Spleen (tissue), 11 donors: ENCODE measurements around the gene CHST8. TPM values are rescaled to one million over a fixed set of nuclear protein-coding genes. Genes with fewer than 3 reads are reported as not detected.

Experiments
- DNase-seq: peaks from one replicate; pipeline ENCODE4 v3.0.0-alpha.2; 2020
- H3K27ac ChIP-seq, 8 donors: fragments of 200-600 bp; sonication (generic) in 7 of 8; 1 replicate in 4 of 8; 2 replicates in 4 of 8; pipeline versions ENCODE4 v1.5.0 to v1.8.0; 2016 to 2021; ENCODE audit warnings: inconsistent platforms in 4 of 8, mild to moderate bottlenecking in 4 of 8, moderate library complexity in 1 of 8
- H3K27me3 ChIP-seq, 7 donors: fragments of 200-600 bp; sonication (generic) in 6 of 7; replicated peaks in 1 of 7; 1 replicate in 4 of 7; 2 replicates in 3 of 7; pipeline versions ENCODE4 v1.5.0 to v1.8.0; 2016 to 2021; ENCODE audit warnings: inconsistent platforms in 3 of 7, mild to moderate bottlenecking in 1 of 7
- H3K36me3 ChIP-seq, 6 donors: fragments of 200-600 bp; sonication (generic) in 5 of 6; 1 replicate in 4 of 6; 2 replicates in 2 of 6; pipeline versions ENCODE4 v1.5.0 to v1.8.0; 2016 to 2021; ENCODE audit warnings: inconsistent platforms in 2 of 6
- H3K4me1 ChIP-seq, 6 donors: fragments of 200-600 bp; sonication (generic) in 5 of 6; 1 replicate in 3 of 6; 2 replicates in 3 of 6; pipeline versions ENCODE4 v1.5.0 to v1.8.0; 2016 to 2021; ENCODE audit warnings: inconsistent platforms in 3 of 6
- H3K4me3 ChIP-seq, 8 donors: fragments of 200-600 bp; sonication (generic) in 7 of 8; 1 replicate in 4 of 8; 2 replicates in 4 of 8; pipeline versions ENCODE4 v1.5.0 to v1.8.0; 2016 to 2021; ENCODE audit warnings: inconsistent platforms in 4 of 8, mild to moderate bottlenecking in 4 of 8, moderate library complexity in 2 of 8
- H3K9me3 ChIP-seq, 8 donors: fragments of 200-600 bp; sonication (generic) in 7 of 8; 1 replicate in 4 of 8; 2 replicates in 4 of 8; pipeline versions ENCODE4 v1.5.0 to v1.8.0; 2016 to 2021; ENCODE audit warnings: inconsistent platforms in 4 of 8
- CTCF ChIP-seq, 11 experiments: fragments of 200-600 bp in 7 of 11; fragments of 450-650 bp in 4 of 11; sonication (generic) in 4 of 11; IDR thresholded peaks in 8 of 11; conservative IDR thresholded peaks in 3 of 11; 1 replicate in 7 of 11; 2 replicates in 4 of 11; pipeline versions ENCODE4 v1.4.0 to v1.8.0; 2016 to 2021; ENCODE audit warnings: antibody characterized with exemption in 11 of 11, inconsistent platforms in 4 of 11, mild to moderate bottlenecking in 1 of 11
- POLR2A ChIP-seq, 3 donors: fragments of 450-650 bp; IDR thresholded peaks; one replicate each; pipeline ENCODE4 v1.5.1; 2017; ENCODE audit warnings: antibody characterized with exemption in 3 of 3, mild to moderate bottlenecking in 1 of 3
- POLR2AphosphoS5 ChIP-seq, 3 donors: sonication (generic); formaldehyde crosslinking; IDR thresholded peaks; one replicate each; pipeline ENCODE4 v1.5.1; 2017; ENCODE audit warnings: antibody characterized with exemption in 3 of 3
- WGBS, 5 donors: extraction: QIAGEN DNeasy Blood & Tissue Kit in 3 of 5; methylation state at CpG; one replicate each; pipeline versions ENCODE4 v1.1.5 to v1.1.7; 2013 to 2018; 5-methylcytosine and 5-hydroxymethylcytosine counted together
- intact Hi-C: fragments of 100-400 bp; cut with DNase I; formaldehyde crosslinking; loops from one replicate; pipeline ENCODE4 v1.15.0; 2023; ENCODE audit warnings: low total_unique reads
- polyA plus RNA-seq, 3 donors: library from polyadenylated mRNA; stranded (reverse); fragments of 200-250 nt; gene quantifications; one replicate each; pipeline ENCODE4 v1.2.1, GENCODE V29; 2013
- total RNA-seq, 7 donors: library from RNA; depleted of rRNA in 3 of 7; stranded (reverse); fragments of >200 nt in 3 of 7; fragmentation: NEBNext Ultra II Directional in 4 of 7; extraction: Animal tissue kit (Norgen Biotek cat#: 25700) in 4 of 7; gene quantifications; one replicate each; pipeline versions ENCODE4 v1.1.0 to v1.2.1, GENCODE V29; 2016 to 2021
- donor health status: healthy with polysubstance abuse.
- donor health status: DM: no; HTN: no; CAD: no; lungs with moderate emphysema.
- donor health status: DM: no; HTN: no; CAD: no.
- donor health status: Bipolar disorder and iron deficiency.
- donor health status: healthy.
- donor health status: DM: no; HTN: no; CAD: no.
- donor health status: DM: yes; HTN: yes; CAD: no.

The CHST8 gene
- total and polyA plus RNA-seq, 10 donors: 0.43 to 4.0 (median 1.6) TPM

GRCh38 chr19:33621065-33621785 lies 528 bp upstream of the CHST8 start:
- Histone ChIP-seq H3K4me3 (peak overlapping the region in 6 of 8 donors; percentile 10 to 67 (median 56)), H3K4me1 (peaks cover 0 to 25% (median 16%) of the 10 kb centered on the region in 6 donors), H3K27ac (no peak overlapping the region), H3K27me3 (peaks cover 0 to 97% (median 43%) of the 10 kb centered on the region in 7 donors), H3K9me3 (no peaks in the 10 kb centered on the region), H3K36me3 (no peaks in the 10 kb centered on the region)
- intact Hi-C loops: no loop called here
- WGBS, 5 donors: 15 to 23% (median 20%) methylated on average over 47 to 60 of the region's 60 CpGs
- peak; percentile 67 for DNase-seq
- TF ChIP-seq POLR2A (IDR thresholded peaks at IDR 0.05) (no peak), CTCF (IDR thresholded peaks at IDR 0.05 in 8 of 11, conservative IDR thresholded peaks at IDR 0.05 in 3 of 11) (no peak), POLR2AphosphoS5 (IDR thresholded peaks at IDR 0.05) (no peak)

DNA sequence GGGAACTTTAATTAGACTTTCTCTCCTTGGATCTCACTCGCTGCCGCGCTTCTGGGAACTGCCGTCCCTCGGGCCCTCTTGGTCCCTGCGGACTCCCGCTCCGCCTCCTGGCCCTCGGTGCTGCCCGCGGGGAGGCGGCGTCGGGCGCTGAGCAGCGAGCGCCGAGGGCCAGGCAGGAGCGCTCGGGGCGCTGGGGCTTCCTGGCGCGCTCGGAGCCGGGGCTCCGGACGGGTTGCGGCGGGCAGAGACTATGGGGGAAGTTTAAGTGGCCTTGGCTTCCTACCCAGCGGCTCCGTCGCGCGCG lies 704 bp downstream of the CHST8 start:
- Histone ChIP-seq H3K27me3 (peaks cover 0 to 94% (median 41%) of the 10 kb centered on the region in 7 donors), H3K36me3 (no peaks in the 10 kb centered on the region), H3K4me1 (peaks cover 0 to 25% (median 16%) of the 10 kb centered on the region in 6 donors), H3K27ac (peak overlapping the region in 1 of 8 donors; percentile 46), H3K4me3 (peak overlapping the region; percentile 38 to 67 (median 52)), H3K9me3 (no peaks in the 10 kb centered on the region)
- no peak for TF ChIP-seq CTCF (IDR thresholded peaks at IDR 0.05 in 8 of 11, conservative IDR thresholded peaks at IDR 0.05 in 3 of 11)
- TF ChIP-seq POLR2AphosphoS5 (IDR thresholded peaks at IDR 0.05): no peak
- no peak for TF ChIP-seq POLR2A (IDR thresholded peaks at IDR 0.05)
- 0 to 7% (median 1%) methylated on average over 10 to 35 of the region's 35 CpGs for WGBS, 5 donors
- DNase-seq: no peak
- intact Hi-C loops: no loop called here

DNA sequence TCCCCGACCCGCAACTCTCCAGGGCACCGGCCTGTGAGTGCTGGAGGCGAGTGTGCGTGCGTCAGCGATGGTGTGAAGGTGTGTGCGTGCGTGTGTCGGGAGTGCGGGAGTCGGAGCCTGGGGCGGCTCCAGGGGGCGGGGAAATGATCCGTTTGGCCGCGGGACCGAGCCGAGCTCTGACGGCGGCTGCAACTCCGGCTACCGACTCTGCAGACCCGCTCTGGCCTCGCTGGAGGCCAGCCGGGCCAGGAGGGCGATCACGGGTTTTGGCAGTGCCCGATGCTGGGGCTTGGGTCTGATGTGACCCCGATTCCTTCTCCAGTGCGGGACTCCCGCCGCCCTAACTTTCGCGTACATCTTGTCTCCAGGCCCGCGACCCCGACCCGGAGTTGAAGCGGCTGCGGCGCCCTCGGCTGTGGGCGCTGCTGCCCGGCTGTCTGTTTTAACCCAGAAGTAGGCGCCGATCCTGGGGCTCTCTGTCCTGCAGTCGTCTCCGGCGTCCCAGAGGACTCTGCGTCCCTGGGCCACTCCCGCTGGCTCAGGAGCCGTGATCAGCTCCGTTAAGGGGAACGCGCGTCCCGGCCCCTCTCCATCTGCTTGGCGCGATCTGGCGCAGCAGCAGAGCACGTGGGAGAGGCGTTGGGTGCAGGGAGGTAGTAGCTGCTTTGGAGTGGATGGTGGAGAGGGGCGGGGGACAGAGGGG lies 1.2 kb downstream of the CHST8 start:
- TF ChIP-seq CTCF (IDR thresholded peaks at IDR 0.05 in 8 of 11, conservative IDR thresholded peaks at IDR 0.05 in 3 of 11) (no peak), POLR2A (IDR thresholded peaks at IDR 0.05) (no peak), POLR2AphosphoS5 (IDR thresholded peaks at IDR 0.05) (no peak)
- Histone ChIP-seq H3K36me3 (no peaks in the 10 kb centered on the region), H3K9me3 (no peaks in the 10 kb centered on the region), H3K4me3 (peak overlapping the region; percentile 38 to 67 (median 52)), H3K27me3 (peaks cover 0 to 93% (median 41%) of the 10 kb centered on the region in 7 donors), H3K27ac (no peak overlapping the region), H3K4me1 (peaks cover 0 to 25% (median 16%) of the 10 kb centered on the region in 6 donors)
- WGBS, 5 donors: 0 to 4% (median 3%) methylated on average over 2 to 64 of the region's 64 CpGs
- intact Hi-C loops: no loop called here
- DNase-seq: no peak

DNA sequence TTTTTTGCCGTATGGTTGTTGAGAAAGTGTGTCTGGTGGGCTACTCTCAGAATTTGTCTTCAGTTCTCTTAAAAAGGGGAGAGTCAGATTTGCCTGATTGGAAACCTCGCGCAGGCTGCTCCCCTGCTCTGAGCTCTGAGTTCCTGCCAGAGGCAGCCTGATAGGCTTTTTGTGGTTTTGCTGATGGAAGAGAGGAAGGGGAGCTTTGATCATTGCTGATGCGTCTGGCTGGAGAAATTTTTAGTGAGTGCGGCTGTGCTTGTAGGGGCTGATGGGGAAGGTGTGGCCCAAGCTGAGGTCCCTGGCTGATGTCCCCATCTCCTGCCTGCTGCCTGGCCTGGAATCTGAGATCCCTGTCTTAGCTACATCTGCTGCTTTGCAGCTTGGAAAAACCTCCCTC lies 2.8 kb downstream of the CHST8 start:
- H3K9me3 ChIP-seq: no peaks in the 10 kb centered on the region
- intact Hi-C loops: no loop called here
- H3K4me1 ChIP-seq: peaks cover 0 to 25% (median 16%) of the 10 kb centered on the region in 6 donors
- DNase-seq: no peak
- 16 to 44% (median 30%) methylated on average over 5 of the region's 5 CpGs for WGBS, 5 donors
- H3K27ac ChIP-seq: no peak overlapping the region
- peaks cover 0 to 94% (median 35%) of the 10 kb centered on the region in 7 donors for H3K27me3 ChIP-seq
- H3K36me3 ChIP-seq: no peaks in the 10 kb centered on the region
- no peak overlapping the region for H3K4me3 ChIP-seq
- TF ChIP-seq CTCF (IDR thresholded peaks at IDR 0.05 in 8 of 11, conservative IDR thresholded peaks at IDR 0.05 in 3 of 11): no peak
- no peak for TF ChIP-seq POLR2AphosphoS5 (IDR thresholded peaks at IDR 0.05)
- TF ChIP-seq POLR2A (IDR thresholded peaks at IDR 0.05): no peak
